K562 treated with DMSO at 1 percent for 12 hours (cell line): Measurements from ENCODE around the gene DCAF7. TPM values are rescaled to one million over a fixed set of nuclear protein-coding genes. Genes with fewer than 3 reads are reported as not detected.

Experiments used
- total RNA-seq: library from RNA; unstranded; fragments of 300-600 nt; gene quantifications from 2 replicates; pipeline ENCODE4 v1.2.3, GENCODE V29; 2022; ENCODE audit not compliant: insufficient read depth

DCAF7 gene, protein sequence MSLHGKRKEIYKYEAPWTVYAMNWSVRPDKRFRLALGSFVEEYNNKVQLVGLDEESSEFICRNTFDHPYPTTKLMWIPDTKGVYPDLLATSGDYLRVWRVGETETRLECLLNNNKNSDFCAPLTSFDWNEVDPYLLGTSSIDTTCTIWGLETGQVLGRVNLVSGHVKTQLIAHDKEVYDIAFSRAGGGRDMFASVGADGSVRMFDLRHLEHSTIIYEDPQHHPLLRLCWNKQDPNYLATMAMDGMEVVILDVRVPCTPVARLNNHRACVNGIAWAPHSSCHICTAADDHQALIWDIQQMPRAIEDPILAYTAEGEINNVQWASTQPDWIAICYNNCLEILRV
- total RNA-seq: 35.0 and 101 TPM in 2 replicates

DNA sequence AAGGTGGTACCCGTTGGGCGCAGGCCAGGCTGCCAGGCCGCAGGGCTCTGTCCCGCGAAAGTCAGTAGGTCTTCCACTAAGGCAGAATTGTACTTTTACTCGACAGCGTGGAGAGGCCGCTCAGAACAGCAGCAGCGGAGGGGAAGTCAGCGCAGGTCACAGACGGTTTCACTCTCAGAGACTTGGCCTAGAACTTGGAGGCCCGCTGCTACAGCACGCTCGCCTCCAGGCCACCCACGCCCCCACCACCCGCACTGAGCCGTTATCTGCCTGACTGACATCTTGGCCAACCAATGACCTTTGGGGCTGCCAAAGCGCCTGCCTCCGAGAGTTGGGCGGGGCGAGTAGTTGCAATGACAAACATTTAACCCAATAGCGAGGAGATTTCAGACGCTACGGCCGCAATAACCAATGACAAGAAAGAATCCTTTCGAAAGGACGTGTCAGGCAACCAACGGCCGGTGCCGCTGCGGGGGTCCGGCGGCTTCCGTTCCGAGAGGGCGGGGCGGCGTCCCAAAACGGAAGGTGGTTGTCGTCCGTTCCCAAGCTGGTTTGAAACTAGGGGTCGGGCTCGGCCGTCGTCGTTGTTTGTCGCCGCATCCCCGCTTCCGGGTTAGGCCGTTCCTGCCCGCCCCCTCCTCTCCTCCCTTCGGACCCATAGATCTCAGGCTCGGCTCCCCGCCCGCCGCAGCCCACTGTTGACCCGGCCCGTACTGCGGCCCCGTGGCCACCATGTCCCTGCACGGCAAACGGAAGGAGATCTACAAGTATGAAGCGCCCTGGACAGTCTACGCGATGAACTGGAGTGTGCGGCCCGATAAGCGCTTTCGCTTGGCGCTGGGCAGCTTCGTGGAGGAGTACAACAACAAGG is at the start of gene DCAF7:
DCAF7 (plus strand) TSS at position 532 of the 871 bp plus-strand sequence; CDS start at position 733, 201 bp downstream.

DNA sequence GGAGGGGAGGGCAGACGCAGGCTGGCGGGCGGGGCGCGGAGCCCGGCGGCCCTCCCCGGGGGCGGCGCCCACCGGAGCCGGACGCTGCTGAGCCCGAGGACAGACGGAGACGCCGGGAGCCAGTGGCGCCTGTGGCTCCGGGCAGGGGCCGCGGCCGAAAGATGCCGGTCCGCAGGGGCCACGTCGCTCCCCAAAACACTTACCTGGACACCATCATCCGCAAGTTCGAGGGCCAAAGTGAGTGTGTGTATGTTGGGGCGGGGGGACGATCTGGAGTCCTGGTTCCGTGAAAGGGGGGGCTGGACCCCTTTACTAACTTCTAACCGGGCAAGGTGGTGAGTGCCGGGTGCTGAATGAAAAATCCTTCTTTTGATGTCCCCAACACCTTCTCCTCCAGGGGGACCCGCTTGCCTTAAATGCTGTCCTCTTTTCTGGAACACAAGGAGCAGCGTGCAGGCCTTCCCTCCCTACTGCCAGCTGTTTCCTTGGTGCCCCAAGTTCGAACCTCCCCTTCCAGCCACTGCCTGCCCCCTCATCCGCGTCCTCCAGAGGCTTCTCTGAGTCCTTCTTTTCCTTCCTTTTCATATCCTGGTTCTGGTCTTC is 26.9 kb upstream of the DCAF7 start, which contains the start of gene KCNH6:
KCNH6 (plus strand) TSS at position 106 of the 603 bp plus-strand sequence; CDS start at position 162, 56 bp downstream.

DNA sequence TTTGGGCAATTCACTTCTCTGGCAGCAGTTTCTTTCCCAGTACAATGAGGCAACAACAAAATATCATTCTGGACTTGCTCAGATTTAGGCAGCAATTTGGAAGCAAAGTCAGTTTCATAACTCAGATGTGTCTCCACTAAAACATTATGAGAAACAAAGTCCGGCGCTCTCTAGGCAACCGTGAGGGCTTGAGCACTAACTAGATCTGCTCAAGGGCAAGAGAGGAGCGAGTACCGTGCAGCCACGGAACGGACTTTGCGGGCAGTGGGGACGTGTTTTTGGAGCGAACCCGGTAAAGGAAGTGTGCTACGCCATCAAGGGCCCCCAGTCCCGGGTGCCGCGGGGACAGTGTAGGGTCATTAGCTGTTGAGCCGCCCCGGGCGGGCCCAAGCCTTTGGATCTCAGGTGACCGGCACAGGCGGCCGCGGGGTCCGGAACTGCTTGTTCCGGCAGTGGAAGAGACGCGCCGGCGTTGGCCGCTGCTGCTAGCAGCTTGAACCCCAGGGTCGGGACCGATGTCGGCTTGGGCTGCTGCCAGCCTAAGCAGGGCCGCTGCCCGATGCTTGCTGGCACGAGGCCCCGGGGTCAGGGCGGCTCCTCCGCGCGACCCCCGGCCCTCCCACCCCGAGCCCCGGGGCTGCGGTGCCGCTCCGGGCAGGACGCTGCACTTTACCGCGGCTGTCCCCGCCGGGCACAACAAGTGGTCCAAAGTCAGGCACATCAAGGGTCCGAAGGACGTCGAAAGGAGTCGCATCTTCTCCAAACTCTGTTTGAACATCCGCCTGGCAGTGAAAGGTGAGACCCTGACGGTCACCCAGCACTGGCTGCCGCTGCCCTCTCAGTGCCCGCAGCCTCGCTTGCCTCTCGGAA is 50.5 kb downstream of the DCAF7 start, which contains the start of gene TACO1:
TACO1 (plus strand) TSS at position 327 of the 870 bp plus-strand sequence; CDS start at position 516, 189 bp downstream.

DNA sequence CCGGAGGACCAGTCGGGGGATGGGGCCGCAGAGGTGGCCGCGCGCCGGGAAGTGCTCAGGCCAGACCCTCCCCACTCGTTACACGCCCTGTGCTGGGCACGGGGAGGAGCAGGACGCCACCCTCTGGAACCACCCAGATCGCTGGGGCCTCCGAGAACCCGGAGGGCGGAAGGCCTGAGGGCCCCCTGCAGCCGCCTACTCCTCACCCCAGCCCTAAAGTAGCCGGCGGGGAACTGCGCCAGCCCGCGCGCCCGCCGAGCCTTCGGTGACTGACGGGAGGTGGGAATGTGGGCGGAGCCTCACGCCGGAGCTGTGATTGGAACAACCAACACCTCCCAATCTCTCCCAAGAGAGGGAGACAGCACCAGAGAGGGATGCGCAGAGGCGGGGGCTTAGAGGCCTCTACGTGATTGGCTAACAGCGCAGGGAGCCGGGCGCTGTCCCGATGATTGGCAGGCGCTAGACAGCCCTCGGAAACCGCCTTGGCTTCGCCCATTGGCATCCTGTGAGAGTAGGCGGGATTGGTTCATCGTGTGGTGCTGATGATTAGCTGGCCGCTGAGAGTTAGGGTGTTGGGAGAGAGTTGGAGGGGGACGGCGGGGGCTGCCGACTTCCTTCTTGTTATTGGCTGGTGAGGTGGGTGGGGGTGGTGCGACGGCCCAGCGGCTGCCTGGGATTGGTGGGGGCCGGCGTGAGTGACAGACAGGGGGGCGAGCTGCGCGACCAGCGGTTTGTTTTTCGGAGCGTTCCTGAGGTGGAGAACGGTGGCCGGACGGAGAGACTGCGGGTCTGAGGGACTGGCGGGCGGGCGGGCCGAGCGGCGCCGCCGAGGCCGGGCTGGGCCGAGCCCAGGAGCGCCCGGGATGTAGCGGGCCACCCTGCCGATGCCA is 71.7 kb downstream of the DCAF7 start, which contains the start of gene MAP3K3:
MAP3K3 (plus strand) TSS at position 734 of the 890 bp plus-strand sequence. CDS start 343 bp downstream, outside the sequence.

Other genes starting within 250 kb of the DCAF7 start
- gene CYB561, start 104.2 kb upstream of the DCAF7 start, total RNA-seq: 17.9 and 25.4 TPM in 2 replicates
- 1.6 and 5.4 TPM in 2 replicates for gene ACE, start 73.4 kb upstream of the DCAF7 start, total RNA-seq
- not detected in 2 replicates for gene KCNH6, start 27.1 kb upstream of the DCAF7 start, total RNA-seq
- 39.9 and 42.0 TPM in 2 replicates for gene TACO1, start 50.4 kb downstream of the DCAF7 start, total RNA-seq
- 13.4 and 29.5 TPM in 2 replicates for gene MAP3K3, start 71.9 kb downstream of the DCAF7 start, total RNA-seq
- 3.1 and 3.3 TPM in 2 replicates for gene LIMD2, start 149.6 kb downstream of the DCAF7 start, total RNA-seq
- 24.8 and 42.2 TPM in 2 replicates for gene STRADA, start 191.3 kb downstream of the DCAF7 start, total RNA-seq
- 29.2 and 72.5 TPM in 2 replicates for gene CCDC47, start 223.1 kb downstream of the DCAF7 start, total RNA-seq
- 21.4 and 68.9 TPM in 2 replicates for gene DDX42, start 223.7 kb downstream of the DCAF7 start, total RNA-seq